HPDE6-E6E7 (cell line): ENCODE data around the gene FGF9.

Experiments used
- DNase-seq: peaks from one replicate; pipeline ENCODE4 v3.0.0; 2011; ENCODE audit warnings: missing footprints; ENCODE audit errors: extremely low spot score

Gene FGF9

DNA sequence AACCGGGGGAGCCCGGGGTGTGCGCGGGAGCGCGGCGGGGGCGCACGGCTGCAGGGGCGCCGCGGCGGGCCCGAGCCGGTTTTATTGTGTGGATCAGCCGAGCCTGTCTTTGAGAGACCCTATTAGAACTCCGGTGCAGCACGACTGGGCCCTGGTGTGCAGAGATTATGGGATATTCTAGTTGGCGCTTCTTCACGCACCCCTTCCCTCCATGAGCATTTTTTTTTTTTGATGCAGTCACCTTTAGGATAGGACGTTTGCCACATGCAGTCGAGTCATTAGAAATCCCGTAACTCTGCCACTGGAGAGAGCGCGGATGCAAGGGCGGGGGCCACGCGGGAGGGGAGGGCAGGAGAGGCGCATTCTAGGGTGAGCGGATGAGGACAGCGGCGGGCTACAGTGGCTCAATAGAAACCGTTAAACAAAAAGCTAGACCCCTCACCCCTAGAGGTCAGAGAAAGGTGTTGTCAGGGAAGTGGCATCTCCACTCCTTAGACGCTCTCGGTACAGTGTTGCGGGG is 3.7 kb downstream of the FGF9 start:
- no peak for DNase-seq

DNA sequence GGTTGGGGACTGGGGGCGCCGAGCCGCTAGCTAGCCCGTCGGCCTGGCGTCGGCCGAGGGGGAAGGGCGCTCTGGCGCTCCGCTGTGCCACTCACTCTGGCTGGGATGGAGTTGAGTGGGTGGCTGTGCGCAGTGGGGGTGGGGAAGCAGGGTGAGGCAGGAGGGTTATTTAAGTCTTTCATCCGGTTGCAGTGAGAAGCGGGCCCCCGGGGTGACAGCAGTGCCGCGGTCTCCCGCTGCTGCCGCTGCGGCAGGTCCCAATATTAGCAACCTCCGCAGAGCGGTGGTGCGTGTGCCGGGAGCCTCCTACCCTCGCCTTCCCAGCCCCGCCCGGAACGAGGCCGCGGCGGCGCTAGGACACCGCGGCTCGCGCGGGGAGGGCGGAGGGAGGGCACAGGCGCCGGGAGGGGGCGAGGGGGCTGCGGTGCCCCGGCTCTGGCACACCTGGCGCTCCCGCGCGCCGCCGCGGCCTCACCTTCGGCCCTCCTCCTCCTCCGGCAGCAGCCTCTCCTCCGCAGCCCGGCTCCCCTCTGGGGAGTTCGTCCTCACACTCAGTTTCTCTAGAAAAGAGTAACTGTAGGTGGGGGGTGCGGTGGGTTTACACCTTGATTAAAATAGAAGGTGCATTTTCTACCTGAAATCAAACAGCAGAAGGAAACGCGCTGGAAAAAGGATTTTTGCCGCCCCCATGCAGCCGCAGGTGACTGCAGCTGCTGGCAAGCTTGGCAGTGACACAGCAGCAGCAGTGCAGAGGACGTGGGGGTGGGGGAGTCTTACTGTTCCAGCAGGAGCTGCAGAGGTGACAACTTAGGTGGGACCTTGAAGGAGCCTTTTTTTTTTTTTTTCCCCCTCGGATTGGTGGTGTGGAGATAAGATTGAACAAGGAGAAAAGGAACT is 4.5 kb downstream of the FGF9 start:
- DNase-seq = no peak

DNA sequence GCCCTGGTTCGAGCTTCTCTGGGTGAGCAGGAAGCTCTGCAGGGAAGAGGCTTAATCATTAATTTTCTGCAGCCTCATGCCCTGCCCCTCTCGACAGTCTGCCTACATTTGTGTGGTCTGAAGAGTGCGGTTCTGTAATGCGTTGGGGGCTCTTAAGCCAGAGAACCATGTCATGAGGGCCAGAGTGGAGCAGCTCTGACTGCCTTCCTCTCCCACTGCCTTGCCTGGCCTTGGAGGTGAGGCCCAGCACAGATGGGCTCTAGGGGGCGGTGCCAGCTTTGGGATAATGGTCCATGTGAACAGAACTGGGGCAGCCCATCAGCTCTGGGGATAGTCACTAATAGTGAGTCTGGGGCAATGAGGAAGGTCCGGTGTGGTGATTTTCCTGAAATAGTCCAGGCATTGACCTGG is 5.7 kb downstream of the FGF9 start:
- DNase-seq = no peak

DNA sequence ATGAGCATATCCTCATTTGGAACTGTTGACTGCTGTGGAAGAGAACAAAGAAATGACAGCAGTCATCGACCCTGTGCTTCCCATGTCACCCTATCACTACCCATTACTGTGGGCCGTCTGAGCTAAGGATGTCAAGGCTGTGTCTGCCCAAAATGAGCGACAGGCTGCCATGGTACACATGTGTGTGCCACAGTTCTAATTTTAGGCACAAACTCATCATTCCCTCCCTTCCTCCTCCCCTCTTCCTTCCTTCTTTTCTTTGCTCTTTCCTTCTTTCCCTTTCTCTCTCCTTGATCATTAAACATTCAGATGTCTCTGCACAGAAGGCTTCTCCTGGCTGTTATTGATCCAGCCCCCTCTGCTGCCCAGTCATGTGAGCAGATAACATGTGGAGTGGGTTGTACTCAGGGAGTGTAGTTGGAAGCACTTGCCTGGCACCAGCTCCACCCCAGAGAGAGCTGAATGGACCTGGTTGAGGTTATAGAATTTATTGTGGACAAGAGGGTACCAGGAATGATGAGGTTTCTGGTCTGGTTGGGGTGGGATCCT is 6.3 kb downstream of the FGF9 start:
- no peak for DNase-seq

DNA sequence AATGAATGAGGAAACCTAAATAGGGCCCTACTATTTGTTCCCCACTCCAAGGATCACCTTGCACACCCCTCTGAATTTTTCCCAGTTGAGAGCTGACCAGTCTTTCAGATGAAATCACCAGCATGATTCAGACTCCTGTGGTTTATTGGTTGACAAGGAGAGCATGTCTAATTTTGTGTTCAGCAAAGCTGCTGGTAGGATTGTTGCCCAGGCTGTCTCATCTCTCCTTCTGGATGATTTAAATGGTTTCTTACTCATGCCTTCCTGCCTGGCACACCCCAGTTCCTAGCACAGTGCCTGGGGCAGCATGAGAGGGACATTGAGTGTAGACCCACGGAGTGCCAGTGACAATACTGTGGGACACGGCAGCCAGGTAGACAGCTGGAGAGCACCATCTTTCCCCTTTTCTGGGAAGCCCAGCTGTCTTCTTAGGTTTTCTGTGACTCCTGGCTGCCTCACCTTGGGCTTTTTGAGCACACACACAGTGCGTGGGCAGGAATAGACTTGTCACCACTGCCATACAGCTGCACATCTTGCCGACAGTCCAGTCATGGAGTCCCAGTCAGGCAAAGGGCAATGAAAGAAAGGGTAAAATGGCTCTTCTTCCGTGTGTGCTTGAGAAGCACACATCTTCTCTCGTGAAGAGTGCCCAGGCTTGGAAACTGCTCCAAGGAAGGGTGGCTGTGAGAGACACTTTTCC is 12.3 kb downstream of the FGF9 start:
- DNase-seq = peak; percentile 36

DNA sequence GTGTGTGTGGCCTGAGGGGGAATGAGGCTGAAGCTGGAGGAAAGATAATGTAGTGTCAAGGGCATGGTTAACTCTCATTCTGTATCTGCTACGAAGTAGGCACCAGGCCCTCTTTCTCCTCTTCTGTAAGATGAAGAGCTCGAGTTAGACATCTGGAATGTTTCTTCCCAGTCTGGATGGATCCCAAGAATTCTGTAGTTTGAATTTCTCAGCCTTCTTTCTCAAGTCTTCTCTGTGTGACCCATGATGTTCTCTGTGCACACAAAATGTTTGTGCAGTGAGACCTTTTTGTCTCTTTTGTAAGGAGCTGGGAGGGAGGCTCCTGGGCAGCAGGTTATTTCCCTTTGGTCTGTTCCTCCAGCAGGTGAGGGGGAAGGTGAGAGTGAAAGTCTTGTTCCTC is 13.7 kb downstream of the FGF9 start:
- no peak for DNase-seq

DNA sequence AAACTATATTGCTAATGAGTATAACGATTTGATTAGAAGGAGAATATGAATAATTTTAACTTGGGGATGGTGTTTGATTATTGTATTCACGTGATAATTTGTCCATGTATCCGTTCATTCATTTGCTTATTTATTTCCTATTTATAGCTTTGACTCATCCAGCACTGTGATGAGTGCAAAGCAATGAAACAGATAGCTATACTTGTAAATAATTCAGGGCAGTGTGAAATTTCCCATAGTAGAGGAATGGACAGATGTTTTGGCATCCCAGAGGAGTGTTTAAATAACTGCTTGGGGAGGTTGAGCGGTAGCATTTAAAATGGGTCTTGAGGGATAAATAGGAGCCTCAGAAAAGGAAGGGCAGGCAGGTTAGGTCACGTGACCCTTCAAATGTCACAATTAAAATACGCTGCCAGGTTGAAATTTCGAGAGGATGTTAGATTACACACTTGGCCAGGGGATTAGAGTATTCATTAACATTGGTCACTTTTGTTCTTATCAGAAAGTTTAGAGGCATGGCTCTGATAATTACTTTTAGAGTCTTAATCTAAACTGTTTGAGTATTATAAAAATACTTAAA is 14.7 kb downstream of the FGF9 start:
- no peak for DNase-seq

DNA sequence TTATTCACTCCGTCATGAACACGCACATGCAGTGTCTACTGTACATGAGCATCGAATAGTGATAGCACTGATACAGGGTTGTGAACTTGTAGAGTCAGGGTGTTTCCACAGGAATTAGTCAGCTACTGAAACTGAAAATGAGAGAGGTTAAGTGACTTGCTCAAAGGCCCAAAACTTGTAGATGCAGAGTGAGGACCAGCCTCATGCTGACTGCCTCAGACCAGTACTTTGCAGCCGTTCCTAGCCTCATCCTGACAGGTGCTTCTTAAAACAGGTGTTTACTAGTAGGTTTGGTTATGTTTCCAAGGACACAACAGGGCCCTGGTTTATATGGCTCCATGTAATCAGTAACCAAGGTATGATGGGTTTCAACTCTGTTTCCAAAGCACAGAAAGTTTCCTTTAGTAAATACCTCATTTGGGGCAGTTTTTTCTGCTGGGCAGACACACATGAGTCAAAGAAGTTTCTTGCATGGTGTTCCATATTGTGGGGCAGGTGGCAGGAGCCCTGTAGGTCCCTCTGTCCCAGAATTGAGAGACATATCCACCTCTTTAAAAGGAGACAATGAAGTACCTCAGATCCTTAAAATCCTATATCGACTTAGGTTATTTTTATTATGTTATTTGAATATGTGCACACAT is 16.0 kb downstream of the FGF9 start:
- DNase-seq = no peak

DNA sequence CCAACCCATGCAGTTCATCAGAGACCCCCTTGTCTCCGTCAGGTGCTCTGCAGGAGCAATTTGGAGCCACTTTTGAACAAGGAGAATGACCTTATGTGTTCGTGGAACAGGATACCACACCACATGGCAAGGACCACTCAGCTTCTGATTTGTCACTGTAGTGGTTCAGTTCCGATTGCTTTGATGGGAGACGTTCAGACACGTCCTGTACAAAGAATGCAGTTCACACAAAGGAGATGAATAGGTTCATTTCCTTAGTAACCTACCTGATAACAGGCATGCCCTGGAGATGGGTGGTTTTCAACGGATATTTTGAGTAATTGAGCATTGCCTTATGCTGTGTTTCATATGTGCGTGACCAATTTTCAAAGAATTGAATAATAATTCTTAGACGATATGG is 17.2 kb downstream of the FGF9 start:
- no peak for DNase-seq

DNA sequence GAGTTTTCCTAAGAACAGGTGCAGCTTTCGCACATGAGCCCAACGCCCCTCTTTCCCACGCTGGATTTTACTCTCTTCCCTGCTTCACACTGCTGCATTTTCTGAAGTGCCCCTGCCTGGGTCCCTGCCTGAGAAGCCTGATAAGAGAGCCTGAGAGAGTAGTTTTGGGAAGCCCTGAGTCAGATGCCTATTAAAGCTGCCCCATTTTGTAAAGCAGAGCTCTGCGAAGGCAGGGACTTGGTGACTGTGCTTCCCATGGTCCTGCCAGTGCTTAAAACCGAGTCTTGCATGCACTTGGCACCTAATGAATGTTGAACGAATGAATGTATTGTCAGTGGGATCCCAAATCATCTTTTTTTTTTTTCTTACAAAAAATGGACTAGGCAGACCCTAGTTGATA is 18.2 kb downstream of the FGF9 start:
- DNase-seq = no peak

DNA sequence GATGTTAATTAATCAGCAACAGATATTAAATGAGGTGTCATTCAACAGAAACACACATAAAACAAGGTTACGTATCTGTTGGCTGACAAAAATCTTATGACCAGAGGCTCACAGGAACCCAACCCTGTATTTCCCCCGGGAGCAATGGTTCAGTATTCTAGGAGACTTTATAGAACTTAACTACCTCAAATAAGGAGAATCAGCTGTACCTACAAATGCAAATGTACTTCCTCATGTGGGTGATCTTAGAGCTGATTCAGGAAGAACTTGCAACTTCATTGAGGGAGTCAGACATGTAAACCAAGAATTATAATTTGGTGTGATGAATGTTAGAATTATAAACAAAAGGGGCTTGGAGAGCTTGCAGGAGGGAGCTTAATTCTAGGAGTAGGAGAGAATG is 20.1 kb downstream of the FGF9 start:
- no peak for DNase-seq

DNA sequence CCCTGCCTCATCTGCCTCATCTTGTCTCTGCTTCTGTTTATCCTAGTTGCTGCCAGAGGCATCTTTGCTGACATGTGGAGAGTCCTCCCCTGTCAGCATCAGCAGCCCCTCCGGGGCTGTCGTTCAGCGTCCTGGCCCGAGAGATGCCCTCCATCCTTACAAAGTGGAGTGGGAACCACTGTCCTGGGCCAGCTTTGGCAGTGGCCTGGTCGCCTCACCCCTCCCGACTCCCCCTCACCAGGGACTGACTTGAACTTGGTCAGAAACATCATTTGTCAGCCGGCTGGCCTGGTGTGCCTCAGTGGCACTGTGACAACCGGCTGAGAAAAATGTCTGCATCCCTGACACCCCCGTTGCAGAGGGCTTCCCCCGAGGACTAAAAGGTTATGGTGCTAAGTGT is 20.6 kb downstream of the FGF9 start:
- no peak for DNase-seq

DNA sequence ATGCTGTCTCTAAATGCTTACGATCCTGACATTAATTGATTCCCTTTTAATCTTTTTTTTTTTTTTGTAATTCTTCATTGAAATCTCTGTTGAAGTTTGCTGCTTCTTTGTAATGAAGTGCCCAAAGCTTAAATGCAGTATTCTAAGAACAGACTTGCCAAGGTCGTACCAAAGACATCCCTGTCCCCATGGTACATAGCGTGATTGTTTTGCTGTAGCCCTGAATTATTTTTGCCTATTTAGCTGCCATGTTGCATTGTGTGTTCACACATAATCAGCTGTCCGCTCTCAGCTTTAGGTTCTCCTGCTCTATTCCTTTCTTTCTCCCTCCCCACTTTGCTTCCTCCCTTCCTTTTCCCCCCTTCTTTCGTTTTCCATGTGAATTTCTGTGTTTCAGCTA is 21.1 kb downstream of the FGF9 start:
- no peak for DNase-seq

DNA sequence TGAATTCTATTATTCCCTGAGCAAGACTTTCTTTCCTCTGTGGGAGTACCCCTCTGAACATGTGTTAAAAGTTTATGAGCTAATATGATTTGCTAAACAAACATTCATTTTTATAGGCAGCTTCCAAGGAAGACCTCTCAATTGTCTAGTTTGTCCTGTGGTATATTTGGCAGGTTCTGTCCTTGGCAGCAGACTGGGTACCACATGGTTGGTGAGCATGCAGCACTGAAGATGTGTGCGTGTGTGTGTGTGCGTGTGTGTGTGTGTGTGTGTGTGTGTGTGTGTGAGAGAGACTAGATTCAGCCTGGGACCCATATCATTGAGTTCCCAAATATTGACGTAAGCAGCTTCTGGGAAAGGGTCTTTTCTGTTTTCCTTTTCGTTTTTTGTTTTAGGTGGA is 24.0 kb downstream of the FGF9 start:
- no peak for DNase-seq

DNA sequence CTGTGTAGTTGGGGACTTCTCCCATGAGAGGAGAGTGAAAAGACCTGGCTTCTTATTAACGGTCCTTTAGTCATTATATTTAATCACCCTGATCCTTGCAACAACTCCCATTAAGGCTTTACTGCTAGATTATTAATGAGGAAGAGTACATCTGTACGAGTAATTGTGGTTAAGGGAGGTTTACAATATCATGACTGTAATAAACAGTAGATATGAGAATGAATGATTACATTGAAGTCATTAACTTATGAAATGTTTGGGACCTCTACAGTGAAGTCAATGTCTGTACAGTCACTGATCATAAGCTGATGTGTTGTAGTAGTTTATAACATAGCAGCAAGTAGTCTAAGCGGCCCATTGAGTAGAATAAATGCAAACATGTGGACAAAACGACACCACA is 24.7 kb downstream of the FGF9 start:
- DNase-seq = no peak

DNA sequence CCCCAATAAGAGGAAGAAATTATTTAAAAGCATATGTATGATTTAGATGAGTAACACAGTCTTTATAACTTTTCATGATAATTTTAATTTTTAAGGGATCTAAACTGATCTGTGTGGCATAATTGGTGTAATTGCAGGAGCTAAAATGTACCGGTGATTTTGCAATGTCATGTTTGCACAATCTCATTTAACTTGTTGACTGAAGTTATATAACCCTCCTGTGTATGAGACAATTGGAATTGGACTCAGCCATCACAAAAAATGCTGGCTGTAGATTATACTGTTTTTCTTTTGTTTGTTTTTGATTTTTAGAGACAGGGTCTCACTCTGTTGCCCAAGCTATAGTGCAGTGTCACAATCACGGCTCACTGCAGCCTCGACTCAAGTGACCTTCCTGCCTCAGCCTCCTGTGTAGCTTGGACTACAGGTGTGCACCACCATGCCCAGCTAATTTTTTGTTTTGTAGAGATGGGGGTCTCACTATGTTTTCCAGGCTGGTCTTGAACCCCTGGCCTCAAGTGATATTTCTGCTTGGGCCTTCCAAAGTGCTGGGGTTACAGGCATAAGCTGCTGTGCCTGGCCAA is 26.1 kb downstream of the FGF9 start:
- no peak for DNase-seq

DNA sequence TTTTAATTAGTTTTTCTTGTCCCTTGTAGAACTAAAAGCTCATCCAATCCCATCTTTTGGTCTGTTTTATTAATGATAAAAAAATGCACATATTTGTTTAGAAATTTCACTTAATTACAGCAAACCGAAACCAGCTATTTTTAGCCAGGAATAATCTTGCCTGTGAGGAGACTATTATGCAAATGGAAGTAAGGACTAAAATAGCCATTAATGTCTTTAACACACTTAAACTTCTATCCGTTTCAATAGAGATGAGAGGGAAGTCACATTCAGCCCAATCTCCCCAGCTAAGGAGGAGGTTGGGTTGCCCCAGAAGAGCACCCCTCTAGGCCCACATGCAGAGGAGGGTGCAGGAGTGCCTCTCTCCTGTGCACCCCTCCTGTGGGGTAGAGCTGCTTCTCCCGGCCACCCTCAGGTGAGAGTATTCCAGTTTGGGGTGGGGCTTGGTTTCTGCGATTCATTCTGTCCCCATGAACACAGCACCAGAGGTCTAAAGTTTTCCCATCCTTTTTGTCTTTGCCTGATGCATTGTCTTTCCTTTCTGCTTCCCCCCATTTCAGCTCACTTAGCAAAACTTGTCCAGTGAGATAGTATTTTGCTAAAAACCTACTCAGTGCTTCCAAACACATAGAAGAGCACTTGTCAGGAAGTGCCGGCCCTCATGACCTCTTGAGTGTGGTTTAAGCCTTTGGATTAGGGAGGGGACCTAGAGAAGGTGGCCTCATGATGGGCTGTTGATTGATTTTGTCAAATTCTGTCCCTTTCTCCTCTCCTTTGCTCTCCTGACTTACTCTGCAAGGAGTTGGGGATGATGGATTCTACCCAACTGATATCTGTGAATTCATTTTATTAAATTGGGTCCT is 28.2 kb downstream of the FGF9 start:
- DNase-seq = no peak

DNA sequence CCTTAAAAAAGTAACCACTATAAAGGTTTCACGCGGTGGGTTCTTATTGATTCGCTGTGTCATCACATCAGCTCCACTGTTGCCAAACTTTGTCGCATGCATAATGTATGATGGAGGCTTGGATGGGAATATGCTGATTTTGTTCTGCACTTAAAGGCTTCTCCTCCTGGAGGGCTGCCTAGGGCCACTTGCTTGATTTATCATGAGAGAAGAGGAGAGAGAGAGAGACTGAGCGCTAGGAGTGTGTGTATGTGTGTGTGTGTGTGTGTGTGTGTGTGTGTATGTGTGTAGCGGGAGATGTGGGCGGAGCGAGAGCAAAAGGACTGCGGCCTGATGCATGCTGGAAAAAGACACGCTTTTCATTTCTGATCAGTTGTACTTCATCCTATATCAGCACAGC is 30.6 kb downstream of the FGF9 start:
- no peak for DNase-seq

DNA sequence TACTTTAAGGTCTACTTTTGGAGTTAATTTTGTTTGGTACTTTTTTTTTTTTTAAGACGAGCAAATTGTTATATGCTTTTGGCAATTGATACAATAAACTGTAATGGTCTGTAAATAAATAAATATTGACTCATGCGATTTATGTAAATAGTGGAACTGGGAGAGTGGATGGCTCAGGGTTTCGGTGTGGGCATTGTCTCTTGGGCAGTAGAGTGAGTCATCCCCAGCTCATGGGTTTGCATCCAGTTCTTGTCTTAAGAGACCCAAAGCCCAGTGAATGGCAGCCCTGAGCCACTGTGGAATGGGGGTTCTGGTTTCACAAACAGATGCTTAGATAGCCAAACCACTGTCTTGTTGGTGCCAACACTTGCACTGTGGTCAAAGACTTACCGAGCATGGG is 33.0 kb downstream of the FGF9 start:
- peak; percentile 3 for DNase-seq

DNA sequence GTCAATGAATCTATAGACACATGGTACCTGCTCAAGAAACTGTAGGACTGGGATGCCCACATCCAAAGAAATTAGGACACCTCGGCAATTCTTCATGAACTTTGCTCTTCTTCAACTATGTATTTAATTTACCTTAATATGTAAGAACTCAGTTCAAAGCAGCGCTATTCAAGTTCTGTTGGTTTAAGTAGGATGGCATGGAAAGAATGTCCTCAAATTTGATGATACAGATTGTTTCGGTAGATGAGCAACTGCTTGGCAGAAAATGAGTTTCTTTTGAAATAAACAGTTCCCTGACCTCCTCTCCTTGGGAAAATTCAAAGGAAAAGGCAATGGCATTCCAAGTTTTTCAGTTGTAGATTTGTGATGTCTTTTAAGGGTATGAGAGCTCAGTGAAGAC is 36.7 kb downstream of the FGF9 start:
- DNase-seq = no peak

DNA sequence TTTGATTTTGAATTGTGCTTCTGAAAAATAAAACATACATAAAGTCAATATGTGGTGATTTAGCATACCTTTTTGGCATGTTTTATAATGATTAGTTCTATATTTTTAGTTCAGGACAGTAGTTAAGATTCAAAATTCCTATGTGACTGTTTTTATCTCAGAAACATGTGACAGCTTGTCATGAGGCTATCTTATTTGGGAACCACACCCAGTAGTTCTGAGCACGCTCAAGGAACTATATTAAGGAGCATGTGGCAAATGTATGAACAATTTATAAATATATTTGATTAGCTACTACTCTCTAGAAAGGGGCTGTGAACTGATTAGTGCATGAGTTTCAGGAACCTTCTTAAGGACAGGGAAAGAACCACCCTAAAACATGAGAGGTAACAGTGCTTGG is 38.8 kb downstream of the FGF9 start:
- no peak for DNase-seq
